CD14-positive monocyte (primary cell): ENCODE data around the gene STXBP4. TPM values are rescaled to one million over a fixed set of nuclear protein-coding genes. Genes with fewer than 3 reads are reported as not detected.

Source experiments
- DNase-seq, 3 donors: peaks; one replicate each; pipeline ENCODE4 v3.0.0-alpha.2; 2011 to 2022
- H2AFZ ChIP-seq: 2 replicates; pipeline ENCODE4 v1.6.0; 2012; ENCODE audit warnings: mild to moderate bottlenecking, low read depth, low read length, inconsistent platforms; ENCODE audit not compliant: insufficient read depth, poor library complexity, severe bottlenecking
- H3K27ac ChIP-seq, 2 donors: 1 replicate in 1 of 2; 2 replicates in 1 of 2; pipeline ENCODE4 v1.5.1; 2012 to 2013; ENCODE audit warnings: low read length in 2 of 2, control low read depth in 1 of 2, inconsistent platforms in 1 of 2, low read depth in 1 of 2, mild to moderate bottlenecking in 1 of 2
- H3K27me3 ChIP-seq, 2 donors: one replicate each; pipeline versions ENCODE4 v1.6.0 to v1.6.1; 2011 to 2013; ENCODE audit warnings: low read length in 2 of 2; ENCODE audit not compliant: control insufficient read depth in 2 of 2, insufficient read depth in 2 of 2
- H3K36me3 ChIP-seq, 2 donors: replicated peaks in 1 of 2; 1 replicate in 1 of 2; 2 replicates in 1 of 2; pipeline versions ENCODE4 v1.5.1 to v1.6.1; 2012 to 2013; ENCODE audit warnings: low read length in 2 of 2, control low read depth in 1 of 2, inconsistent platforms in 1 of 2, mild to moderate bottlenecking in 1 of 2; ENCODE audit not compliant: insufficient read depth in 2 of 2, control insufficient read depth in 1 of 2
- H3K4me1 ChIP-seq, 2 donors: 1 replicate in 1 of 2; 2 replicates in 1 of 2; pipeline versions ENCODE4 v1.5.1 to v1.6.1; 2012 to 2013; ENCODE audit warnings: low read length in 2 of 2, control low read depth in 1 of 2, inconsistent platforms in 1 of 2, mild to moderate bottlenecking in 1 of 2, moderate library complexity in 1 of 2; ENCODE audit not compliant: insufficient read depth in 2 of 2, control insufficient read depth in 1 of 2
- H3K4me2 ChIP-seq: replicated peaks from 2 replicates; pipeline ENCODE3; 2012; ENCODE audit warnings: low read length, moderate library complexity, mild to moderate bottlenecking; ENCODE audit not compliant: poor library complexity, severe bottlenecking; ENCODE audit errors: extremely low read depth
- H3K4me3 ChIP-seq, 3 experiments: fragments of 200-600 bp in 1 of 3; sonication (generic) in 1 of 3; replicated peaks in 1 of 3; 1 replicate in 2 of 3; 2 replicates in 1 of 3; pipeline ENCODE4 v1.5.1; 2011 to 2013; ENCODE audit warnings: low read length in 3 of 3, mild to moderate bottlenecking in 3 of 3, control low read depth in 2 of 3, low read depth in 2 of 3, inconsistent platforms in 1 of 3, moderate library complexity in 1 of 3
- H3K79me2 ChIP-seq: 2 replicates; pipeline ENCODE4 v1.6.0; 2012; ENCODE audit warnings: mild to moderate bottlenecking, control low read depth, inconsistent platforms, low read length, moderate library complexity; ENCODE audit not compliant: insufficient read depth
- H3K9ac ChIP-seq: 2 replicates; pipeline ENCODE4 v1.6.0; 2017; ENCODE audit warnings: low read length, mild to moderate bottlenecking; ENCODE audit not compliant: insufficient read depth, poor library complexity, severe bottlenecking
- H3K9me3 ChIP-seq, 2 donors: replicated peaks in 1 of 2; 1 replicate in 1 of 2; 2 replicates in 1 of 2; pipeline versions ENCODE4 v1.5.1 to v1.6.1; 2012 to 2013; ENCODE audit warnings: low read length in 2 of 2, control low read depth in 1 of 2; ENCODE audit not compliant: control insufficient read depth in 1 of 2, insufficient read depth in 1 of 2
- H4K20me1 ChIP-seq: 2 replicates; pipeline ENCODE4 v1.6.0; 2012; ENCODE audit warnings: mild to moderate bottlenecking, low read length, control low read depth, moderate library complexity; ENCODE audit not compliant: insufficient read depth
- H3K27ac Mint-ChIP-seq, 7 donors: one replicate each; pipeline ENCODE4 v1.8.0; 2020; ENCODE audit warnings: mild to moderate bottlenecking in 7 of 7, mixed read lengths in 7 of 7, moderate library complexity in 6 of 7, inconsistent platforms in 2 of 7
- H3K27me3 Mint-ChIP-seq, 3 donors: one replicate each; pipeline ENCODE4 v1.8.0; 2021 to 2022; ENCODE audit warnings: low read depth in 3 of 3, mild to moderate bottlenecking in 3 of 3, mixed read lengths in 3 of 3, moderate library complexity in 3 of 3, inconsistent platforms in 1 of 3
- H3K36me3 Mint-ChIP-seq, 2 donors: one replicate each; pipeline ENCODE4 v1.8.0; 2020; ENCODE audit warnings: mixed read lengths in 2 of 2, inconsistent platforms in 1 of 2, mild to moderate bottlenecking in 1 of 2
- H3K4me1 Mint-ChIP-seq: one replicate; pipeline ENCODE4 v1.8.0; 2020; ENCODE audit warnings: mild to moderate bottlenecking, mixed read lengths
- H3K4me3 Mint-ChIP-seq, 2 donors: one replicate each; pipeline ENCODE4 v1.8.0; 2020; ENCODE audit warnings: mild to moderate bottlenecking in 2 of 2, mixed read lengths in 2 of 2, moderate library complexity in 1 of 2
- H3K9me3 Mint-ChIP-seq, 7 donors: one replicate each; pipeline ENCODE4 v1.8.0; 2020 to 2022; ENCODE audit warnings: mixed read lengths in 7 of 7, mild to moderate bottlenecking in 6 of 7, moderate library complexity in 6 of 7, inconsistent platforms in 2 of 7
- CTCF ChIP-seq: fragments of 200-600 bp; IDR thresholded peaks from one replicate; pipeline ENCODE4 v1.8.0; 2022; ENCODE audit warnings: antibody characterized with exemption, mild to moderate bottlenecking
- WGBS: methylation state at CpG from one replicate; pipeline ENCODE4 v1.1.5; 2013; ENCODE audit warnings: missing lambda C conversion rate; ENCODE audit not compliant: insufficient coverage; 5-methylcytosine and 5-hydroxymethylcytosine counted together
- intact Hi-C, 2 donors: fragments of 100-400 bp; cut with micrococcal nuclease; formaldehyde crosslinking; loops; one replicate each; pipeline versions ENCODE4 v1.15.0 to v1.15.1; 2023
- polyA plus RNA-seq, 3 donors: library from polyadenylated mRNA; depleted of rRNA in 1 of 3; unstranded in 2 of 3; stranded (reverse) in 1 of 3; fragments of 300-500 nt in 2 of 3; fragments of >200 nt in 1 of 3; fragmentation: Illumina TruSeq in 2 of 3; gene quantifications; 1 replicate in 2 of 3; 2 replicates in 1 of 3; pipeline ENCODE4 v1.2.3, GENCODE V29; 2012 to 2021

Gene STXBP4
- polyA plus RNA-seq, 3 donors, result 0.27 to 1.8 (median 0.44) TPM

GRCh38 chr17:55159251-55159650 is 190.7 kb downstream of the STXBP4 start:
- H3K4me3 ChIP-seq, result no peak overlapping the region
- no peaks in the 10 kb centered on the region for H3K36me3 ChIP-seq
- Mint-ChIP-seq H3K4me1 (no peaks in the 10 kb centered on the region), H3K36me3 (peaks cover 0 to 1% of the 10 kb centered on the region in 2 donors), H3K9me3 (no peaks in the 10 kb centered on the region), H3K27ac (no peak overlapping the region), H3K4me3 (no peak overlapping the region), H3K27me3 (no peaks in the 10 kb centered on the region)
- no peak overlapping the region for H3K27ac ChIP-seq
- no peaks in the 10 kb centered on the region for H3K79me2 ChIP-seq
- H4K20me1 ChIP-seq, result no peaks in the 10 kb centered on the region
- H3K27me3 ChIP-seq, result no peaks in the 10 kb centered on the region
- TF ChIP-seq CTCF, result no peak
- no peaks in the 10 kb centered on the region for H3K4me1 ChIP-seq
- H3K9ac ChIP-seq, result no peak overlapping the region
- no peak overlapping the region for H3K4me2 ChIP-seq
- no peaks in the 10 kb centered on the region for H3K9me3 ChIP-seq
- WGBS, result 83% methylated on average over 1 of the region's 2 CpGs
- no peak for DNase-seq
- no peak overlapping the region for H2AFZ ChIP-seq
- intact Hi-C loops, result no loop called here

GRCh38 chr17:55160501-55160900 is 191.9 kb downstream of the STXBP4 start:
- Mint-ChIP-seq H3K36me3 (peaks cover 0 to 1% of the 10 kb centered on the region in 2 donors), H3K27me3 (no peaks in the 10 kb centered on the region), H3K27ac (no peak overlapping the region), H3K4me3 (no peak overlapping the region), H3K4me1 (no peaks in the 10 kb centered on the region), H3K9me3 (no peaks in the 10 kb centered on the region)
- TF ChIP-seq CTCF, result no peak
- H3K4me2 ChIP-seq, result no peak overlapping the region
- no peak overlapping the region for H2AFZ ChIP-seq
- no peaks in the 10 kb centered on the region for H3K4me1 ChIP-seq
- WGBS, result no CpG with 5 or more reads among the region's 7 CpGs
- H3K27ac ChIP-seq, result no peak overlapping the region
- no peaks in the 10 kb centered on the region for H4K20me1 ChIP-seq
- H3K9me3 ChIP-seq, result no peaks in the 10 kb centered on the region
- no peaks in the 10 kb centered on the region for H3K27me3 ChIP-seq
- intact Hi-C loops, result no loop called here
- H3K4me3 ChIP-seq, result no peak overlapping the region
- no peaks in the 10 kb centered on the region for H3K79me2 ChIP-seq
- H3K9ac ChIP-seq, result no peak overlapping the region
- DNase-seq, result no peak
- no peaks in the 10 kb centered on the region for H3K36me3 ChIP-seq
